HG03460 (cell line): Measurements from ENCODE around the gene RNASE8.
A peak's percentile ranks its signal among the peaks of the same experiment; 100 is the strongest.

Source experiments
- ATAC-seq: cut with Tn5 transposase; IDR thresholded peaks from one replicate; pipeline ENCODE4 v1.9.1; 2021; ENCODE audit not compliant: unreplicated experiment

Gene RNASE8

GRCh38 chr14:21053184-21054122 lies 4.2 kb upstream of the RNASE8 start:
- no peak for ATAC-seq

GRCh38 chr14:21054123-21054767 lies 3.4 kb upstream of the RNASE8 start:
- ATAC-seq: no peak

DNA sequence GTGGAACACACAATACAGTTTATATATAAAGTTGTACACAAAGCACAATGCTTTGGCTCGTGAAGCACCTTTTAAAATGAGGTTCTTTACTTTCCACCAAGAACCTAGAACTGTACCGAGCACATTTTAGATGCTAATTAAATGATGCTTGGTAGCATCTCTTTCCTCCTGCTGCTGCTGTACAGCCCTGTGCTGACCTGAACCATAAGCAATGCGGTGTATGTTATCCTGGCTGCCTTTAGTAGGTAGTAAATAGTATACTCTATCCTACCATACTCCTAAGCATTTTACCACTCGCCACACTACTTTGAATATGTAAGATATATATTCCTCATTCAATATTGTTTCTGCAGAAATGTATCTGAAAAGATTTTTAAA lies 2.9 kb upstream of the RNASE8 start:
- no peak for ATAC-seq

GRCh38 chr14:21055432-21056117 lies 2.0 kb upstream of the RNASE8 start:
- ATAC-seq: no peak

DNA sequence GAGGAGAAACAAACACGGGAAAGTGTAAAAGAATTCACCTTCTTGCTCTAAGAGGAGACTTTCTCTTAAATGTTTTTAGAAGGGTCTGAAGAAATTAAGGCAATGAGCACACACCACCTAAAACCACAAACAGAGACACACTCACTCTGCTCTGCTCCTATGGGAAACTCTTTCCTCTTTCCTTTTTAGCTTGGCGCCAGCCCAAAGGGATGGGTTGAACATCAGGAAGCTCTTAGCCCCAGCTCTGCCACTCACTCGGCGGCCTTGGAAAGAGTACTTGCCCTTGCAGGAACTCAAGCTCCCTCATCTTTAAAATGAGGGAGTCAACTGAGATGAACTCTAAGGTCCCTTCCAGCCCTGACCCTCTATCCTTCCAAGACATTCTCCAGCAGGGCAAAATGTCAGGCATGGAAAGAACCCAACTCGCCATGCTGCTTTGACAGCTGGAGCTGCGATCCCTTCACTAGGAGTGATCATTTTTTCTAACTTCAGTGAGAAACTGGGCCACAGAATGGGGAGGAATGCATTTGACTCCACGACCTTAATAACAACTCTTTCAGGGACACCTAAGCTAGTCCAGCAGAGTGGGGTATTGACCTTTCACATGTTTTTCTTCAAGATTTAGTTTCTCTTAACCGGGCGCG lies 980 bp upstream of the RNASE8 start:
- no peak for ATAC-seq

- ATAC-seq: no peak
Measured at GRCh38 chr14:21058903-21059302, 1.3 kb downstream of the RNASE8 start.

GRCh38 chr14:21059842-21060613 lies 2.4 kb downstream of the RNASE8 start:
- no peak for ATAC-seq

DNA sequence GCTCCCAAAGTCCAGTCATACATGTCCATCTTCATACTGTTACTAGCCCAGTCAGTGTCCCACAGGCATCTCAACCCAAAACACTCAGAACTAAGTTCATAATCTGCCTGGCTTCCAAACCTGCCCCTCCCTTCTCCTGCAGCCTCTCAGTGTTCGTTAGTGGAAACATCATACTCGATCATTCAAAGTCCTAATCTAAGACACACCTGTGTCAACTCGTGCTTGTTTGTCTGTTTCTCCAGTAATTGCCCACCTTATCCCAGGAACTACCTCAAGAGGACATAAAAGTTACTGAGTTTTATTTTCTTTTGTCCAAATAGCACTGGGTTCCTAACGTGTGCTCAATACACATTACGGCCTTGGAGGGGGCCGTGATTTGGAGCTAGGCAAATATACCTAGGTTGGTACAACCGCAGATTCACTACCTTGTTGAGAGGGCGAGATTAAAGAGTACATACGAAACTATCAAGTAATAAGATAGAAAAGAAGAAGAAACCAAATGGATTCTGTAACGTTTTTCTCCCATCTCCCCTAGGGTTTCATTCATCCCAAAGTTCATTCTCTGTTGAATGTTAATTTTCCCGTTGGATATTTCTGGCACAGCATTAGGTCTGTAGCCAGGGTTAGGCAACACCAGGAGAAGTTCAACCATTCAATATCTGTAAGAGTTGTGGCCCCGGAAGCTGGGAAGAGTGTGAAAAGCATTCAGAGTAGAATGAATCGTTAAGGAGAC lies 3.2 kb downstream of the RNASE8 start:
- no peak for ATAC-seq

GRCh38 chr14:21061347-21061668 lies 3.7 kb downstream of the RNASE8 start:
- ATAC-seq: no peak

- no peak for ATAC-seq
Measured at GRCh38 chr14:21063479-21063878, 5.9 kb downstream of the RNASE8 start.

GRCh38 chr14:21066882-21067502 lies 9.4 kb downstream of the RNASE8 start:
- no peak for ATAC-seq

- no peak for ATAC-seq
Measured at GRCh38 chr14:21068521-21069387, 11.1 kb downstream of the RNASE8 start.

- ATAC-seq: no peak
Measured at GRCh38 chr14:21069388-21070082, 11.9 kb downstream of the RNASE8 start.

- ATAC-seq: no peak
Measured at GRCh38 chr14:21070083-21070609, 12.5 kb downstream of the RNASE8 start, which contains the start of gene ARHGEF40. Gene ARHGEF40 (plus strand): TSS chr14:21070304. CDS start chr14:21070397, 93 bp downstream.

DNA sequence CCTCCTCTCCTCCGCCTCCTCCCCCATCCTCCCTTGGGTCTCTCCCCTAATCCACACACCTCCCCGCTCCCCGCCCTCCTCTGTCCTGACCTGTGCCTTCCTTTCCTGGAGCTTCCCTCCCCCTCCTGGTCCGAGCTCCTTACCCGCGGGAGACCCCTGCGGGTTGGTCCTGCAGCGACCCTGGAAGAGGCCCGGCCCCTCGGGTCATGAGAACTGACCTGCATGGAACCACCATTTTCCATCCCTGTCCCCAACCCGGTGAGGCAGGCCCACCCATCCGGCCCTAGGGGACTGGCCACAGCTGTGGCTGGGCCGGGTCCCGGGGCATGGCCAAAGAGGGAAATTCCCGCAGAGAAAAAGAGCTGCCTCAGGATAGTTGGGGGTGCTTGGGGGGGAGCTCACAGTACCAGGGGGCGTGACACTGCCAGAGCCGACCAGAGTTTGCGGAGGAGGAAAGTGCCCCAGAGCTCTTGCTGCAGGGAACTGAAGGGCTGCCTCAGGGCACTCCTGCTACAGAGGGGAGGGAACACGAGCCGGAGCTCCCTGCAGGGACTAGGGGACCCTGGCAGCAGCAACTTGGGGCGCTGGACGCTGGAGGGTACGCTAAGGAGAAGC lies 13.1 kb downstream of the RNASE8 start:
- ATAC-seq: peak; percentile 20

DNA sequence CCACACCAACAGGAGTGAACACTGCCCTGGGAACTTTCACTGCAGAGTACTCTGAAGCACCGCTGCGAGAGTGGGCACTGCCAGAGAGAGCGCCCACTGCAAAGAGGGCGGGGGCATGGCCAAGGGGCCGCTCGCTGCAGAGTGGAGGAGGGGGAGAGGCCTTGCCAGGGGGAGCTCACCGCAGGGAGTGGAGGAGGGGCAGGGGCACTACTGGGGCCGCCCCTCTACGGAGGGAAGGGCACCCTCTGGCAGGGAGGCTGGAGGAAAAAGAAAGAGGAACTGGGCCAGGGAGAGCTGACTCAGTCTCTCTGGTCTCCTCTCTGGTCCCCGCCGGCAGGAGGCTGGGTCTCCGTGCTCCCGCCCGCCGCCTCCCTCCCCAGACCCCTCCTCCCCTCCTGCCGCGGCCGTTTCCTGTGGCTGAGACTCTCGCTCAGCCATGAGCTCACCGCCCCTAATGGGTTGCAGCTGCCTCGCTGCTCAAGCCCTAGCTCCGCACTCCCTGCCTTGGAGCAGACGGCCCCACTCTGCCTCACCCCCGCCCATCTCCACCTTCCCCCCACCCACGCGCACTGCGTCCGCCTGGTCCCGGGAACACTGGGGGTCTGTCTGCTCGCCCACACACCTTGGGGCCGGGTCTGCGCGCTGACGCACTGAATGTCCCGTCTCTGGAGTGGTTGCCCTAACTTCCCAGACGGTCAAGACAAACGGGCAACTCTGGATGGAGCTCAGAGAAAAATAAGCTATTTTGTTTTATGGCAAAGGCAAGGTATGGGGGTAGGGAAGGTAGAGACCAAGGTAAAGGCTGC lies 13.8 kb downstream of the RNASE8 start:
- peak; percentile 67 for ATAC-seq
